H1 (cell line): ENCODE results near the gene CELF2. TPM values are rescaled to one million over a fixed set of nuclear protein-coding genes. Genes with fewer than 3 reads are reported as not detected.

Source experiments
- BRCA1 ChIP-seq: IDR thresholded peaks from 2 replicates; pipeline ENCODE4 v1.6.1; 2012; ENCODE audit warnings: low read depth, low read length, improper control_type of control experiment
- E2F6 ChIP-seq: IDR thresholded peaks from 2 replicates; pipeline ENCODE4 v1.6.1; 2012; ENCODE audit warnings: inconsistent platforms
- EP300 ChIP-seq, 2 experiments: IDR thresholded peaks; 1 replicate in 1 of 2; 2 replicates in 1 of 2; pipeline ENCODE4 v1.6.1; 2011 to 2012; ENCODE audit warnings: low read depth in 2 of 2, low read length in 2 of 2, mild to moderate bottlenecking in 2 of 2, borderline replicate concordance in 1 of 2, inconsistent platforms in 1 of 2, moderate library complexity in 1 of 2
- KDM5A ChIP-seq: fragments of 200-600 bp; IDR thresholded peaks from 2 replicates; pipeline ENCODE4 v1.7.1; 2012; ENCODE audit warnings: mild to moderate bottlenecking, low read length, inconsistent platforms, mixed read lengths
- NANOG ChIP-seq: IDR thresholded peaks from 2 replicates; pipeline ENCODE4 v1.6.1; 2011; ENCODE audit warnings: low read length, low read depth, mild to moderate bottlenecking, inconsistent platforms; ENCODE audit not compliant: insufficient read depth, poor library complexity, severe bottlenecking
- NRF1 ChIP-seq: IDR thresholded peaks from 2 replicates; pipeline ENCODE4 v1.6.1; 2011; ENCODE audit warnings: mild to moderate bottlenecking, low read depth, low read length, improper control_type of control experiment
- RXRA ChIP-seq: IDR thresholded peaks from 2 replicates; pipeline ENCODE4 v1.6.1; 2011; ENCODE audit warnings: low read depth, mild to moderate bottlenecking, low read length, moderate library complexity; ENCODE audit not compliant: insufficient read depth
- SAP30 ChIP-seq: fragments of 300-600 bp; sonication (generic); IDR thresholded peaks from 2 replicates; pipeline ENCODE4 v1.7.1; 2012; ENCODE audit warnings: low read length, moderate library complexity, mild to moderate bottlenecking, inconsistent platforms; ENCODE audit not compliant: insufficient read depth, insufficient replicate concordance
- polyA plus RNA-seq, 7 experiments: library from polyadenylated mRNA; depleted of rRNA in 3 of 7; stranded (reverse) in 5 of 7; unstranded in 2 of 7; fragments of >200 nt in 5 of 7; fragments of 200-250 nt in 2 of 7; gene quantifications; 1 replicate in 5 of 7; 2 replicates in 1 of 7; 4 replicates in 1 of 7; pipeline versions ENCODE4 v1.2.1 to v1.2.3, GENCODE V29; 2011 to 2013; ENCODE audit warnings: missing spikeins in 2 of 7, mixed read lengths in 2 of 7
- total RNA-seq: library from RNA; stranded (reverse); fragmentation: NEBNext Ultra II Directional; extraction: Animal tissue kit (Norgen Biotek cat#: 25700); gene quantifications from 2 replicates; pipeline ENCODE4 v1.2.1, GENCODE V29; 2021

Gene CELF2
- total and polyA plus RNA-seq, 2 of the 8 experiments (the other 6 are each of a cell fraction or from before 2014, with no cell fraction given): 18.3 to 22.7 TPM

- TF ChIP-seq NANOG: no peak
- no peak for TF ChIP-seq EP300 (IDR thresholded peaks at IDR 0.05; ENCODE audit: borderline replicate concordance in 1 of 2, low read depth in 2 of 2, low read length in 2 of 2)
- no peak for TF ChIP-seq E2F6
- TF ChIP-seq KDM5A: no peak
- no peak for TF ChIP-seq BRCA1
- no peak for TF ChIP-seq NRF1
- no peak for TF ChIP-seq SAP30
- no peak for TF ChIP-seq RXRA
Measured at GRCh38 chr10:11262494-11263345, 245.0 kb downstream of the CELF2 start (continued).
